MM.1S (cell line): ENCODE results near the gene TOB1.

ENCODE experiments used
- DNase-seq: peaks from one replicate; pipeline ENCODE4 v3.0.0-alpha.2; 2015
- H2AFZ ChIP-seq: fragments of 300-600 bp; sonication (generic); 2 replicates; pipeline ENCODE4 v1.6.0; 2016; ENCODE audit warnings: antibody characterized with exemption, low read length
- H3F3A ChIP-seq: fragments of 300-600 bp; sonication (generic); 2 replicates; pipeline ENCODE4 v1.6.1; 2016; ENCODE audit warnings: mild to moderate bottlenecking, antibody characterized with exemption, low read length, moderate library complexity, mixed read lengths; ENCODE audit not compliant: insufficient read depth
- H3K27ac ChIP-seq: fragments of 300-600 bp; sonication (generic); 2 replicates; pipeline ENCODE4 v1.5.1; 2016; ENCODE audit warnings: mild to moderate bottlenecking, low read length
- H3K27me3 ChIP-seq: fragments of 300-600 bp; sonication (generic); replicated peaks from 2 replicates; pipeline ENCODE4 v1.6.0; 2016; ENCODE audit warnings: low read length; ENCODE audit not compliant: insufficient read depth
- H3K36me3 ChIP-seq: fragments of 300-600 bp; sonication (generic); replicated peaks from 2 replicates; pipeline ENCODE4 v1.6.1; 2016; ENCODE audit warnings: mild to moderate bottlenecking, low read length, mixed read lengths; ENCODE audit not compliant: insufficient read depth
- H3K4me1 ChIP-seq: fragments of 300-600 bp; sonication (generic); 2 replicates; pipeline ENCODE4 v1.6.1; 2016; ENCODE audit warnings: low read length, mixed read lengths
- H3K4me2 ChIP-seq: fragments of 300-600 bp; sonication (generic); 2 replicates; pipeline ENCODE4 v1.6.0; 2016; ENCODE audit warnings: low read depth, low read length
- H3K4me3 ChIP-seq: fragments of 300-600 bp; sonication (generic); 2 replicates; pipeline ENCODE4 v1.5.1; 2016; ENCODE audit warnings: low read length, mixed read lengths
- H3K79me2 ChIP-seq: fragments of 300-600 bp; sonication (generic); 2 replicates; pipeline ENCODE4 v1.6.1; 2016; ENCODE audit warnings: mixed run types, low read length, mixed read lengths
- H3K9ac ChIP-seq: fragments of 300-600 bp; sonication (generic); 2 replicates; pipeline ENCODE4 v1.6.1; 2016; ENCODE audit warnings: low read length, mixed read lengths
- H3K9me2 ChIP-seq: fragments of 300-600 bp; sonication (generic); replicated peaks from 2 replicates; pipeline ENCODE4 v1.6.1; 2016; ENCODE audit warnings: mild to moderate bottlenecking, low read length, mixed read lengths; ENCODE audit not compliant: insufficient read depth
- H3K9me3 ChIP-seq: fragments of 300-600 bp; sonication (generic); replicated peaks from 2 replicates; pipeline ENCODE4 v1.6.1; 2016; ENCODE audit warnings: mild to moderate bottlenecking, low read length, mixed read lengths; ENCODE audit not compliant: insufficient read depth
- H4K20me1 ChIP-seq: fragments of 300-600 bp; sonication (generic); 2 replicates; pipeline ENCODE4 v1.6.1; 2016; ENCODE audit warnings: mild to moderate bottlenecking, low read length, moderate library complexity, mixed read lengths; ENCODE audit not compliant: insufficient read depth
- EZH2 ChIP-seq: fragments of 300-600 bp; sonication (generic); optimal IDR thresholded peaks from 2 replicates; pipeline ENCODE3; 2017; ENCODE audit warnings: low read depth, mild to moderate bottlenecking, antibody characterized with exemption, low read length, mixed read lengths
- EZH2phosphoT487 ChIP-seq: fragments of 300-600 bp; sonication (generic); IDR thresholded peaks from 2 replicates; pipeline ENCODE4 v1.6.1; 2018; ENCODE audit warnings: antibody characterized with exemption, low read length
- TF ChIP-seq, protein P1 (sequence below): fragments of 300-600 bp; sonication (generic); IDR thresholded peaks from 2 replicates; pipeline ENCODE4 v1.5.1; 2016; ENCODE audit warnings: antibody characterized with exemption, low read length, mixed read lengths

TOB1 gene

DNA sequence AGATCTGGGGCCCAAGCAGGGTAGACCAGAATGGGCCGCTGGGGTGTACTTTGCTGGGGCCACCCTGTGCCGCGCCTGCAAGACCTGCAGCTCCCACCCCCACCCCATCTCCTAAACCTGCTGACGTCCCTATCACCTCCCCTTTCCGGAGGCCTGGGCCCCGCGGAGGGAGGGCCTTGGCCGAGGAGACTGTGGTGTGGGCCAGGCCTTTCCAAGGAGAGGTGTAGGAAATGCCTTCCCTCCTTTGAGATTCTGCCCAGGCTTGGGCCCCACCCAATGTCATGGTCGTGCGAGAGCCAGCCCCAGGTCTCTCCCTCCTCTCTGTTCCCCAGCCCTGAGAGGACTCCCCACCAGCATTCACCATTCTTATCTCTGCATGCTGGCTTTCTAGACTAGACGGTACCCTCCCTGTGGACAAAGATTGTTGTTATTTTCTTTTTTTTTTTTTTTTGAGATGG, 34.7 kb downstream of the TOB1 start:
- H3K27ac ChIP-seq: no peak overlapping the region
- H3K36me3 ChIP-seq: no peaks in the 10 kb centered on the region
- H3K9me2 ChIP-seq: no peaks in the 10 kb centered on the region
- peaks cover 34% of the 10 kb centered on the region for H3F3A ChIP-seq
- H3K9ac ChIP-seq: no peak overlapping the region
- H3K79me2 ChIP-seq: no peaks in the 10 kb centered on the region
- H3K9me3 ChIP-seq: no peaks in the 10 kb centered on the region
- peaks cover 43% of the 10 kb centered on the region for H3K4me1 ChIP-seq
- no peaks in the 10 kb centered on the region for H4K20me1 ChIP-seq
- H2AFZ ChIP-seq: no peak overlapping the region
- no peak for DNase-seq
- TF ChIP-seq, protein P1, sequence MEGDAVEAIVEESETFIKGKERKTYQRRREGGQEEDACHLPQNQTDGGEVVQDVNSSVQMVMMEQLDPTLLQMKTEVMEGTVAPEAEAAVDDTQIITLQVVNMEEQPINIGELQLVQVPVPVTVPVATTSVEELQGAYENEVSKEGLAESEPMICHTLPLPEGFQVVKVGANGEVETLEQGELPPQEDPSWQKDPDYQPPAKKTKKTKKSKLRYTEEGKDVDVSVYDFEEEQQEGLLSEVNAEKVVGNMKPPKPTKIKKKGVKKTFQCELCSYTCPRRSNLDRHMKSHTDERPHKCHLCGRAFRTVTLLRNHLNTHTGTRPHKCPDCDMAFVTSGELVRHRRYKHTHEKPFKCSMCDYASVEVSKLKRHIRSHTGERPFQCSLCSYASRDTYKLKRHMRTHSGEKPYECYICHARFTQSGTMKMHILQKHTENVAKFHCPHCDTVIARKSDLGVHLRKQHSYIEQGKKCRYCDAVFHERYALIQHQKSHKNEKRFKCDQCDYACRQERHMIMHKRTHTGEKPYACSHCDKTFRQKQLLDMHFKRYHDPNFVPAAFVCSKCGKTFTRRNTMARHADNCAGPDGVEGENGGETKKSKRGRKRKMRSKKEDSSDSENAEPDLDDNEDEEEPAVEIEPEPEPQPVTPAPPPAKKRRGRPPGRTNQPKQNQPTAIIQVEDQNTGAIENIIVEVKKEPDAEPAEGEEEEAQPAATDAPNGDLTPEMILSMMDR: no peak
- TF ChIP-seq EZH2: no peak
- TF ChIP-seq EZH2phosphoT487: no peak
- no peak overlapping the region for H3K4me2 ChIP-seq
- no peak overlapping the region for H3K4me3 ChIP-seq
- no peaks in the 10 kb centered on the region for H3K27me3 ChIP-seq

DNA sequence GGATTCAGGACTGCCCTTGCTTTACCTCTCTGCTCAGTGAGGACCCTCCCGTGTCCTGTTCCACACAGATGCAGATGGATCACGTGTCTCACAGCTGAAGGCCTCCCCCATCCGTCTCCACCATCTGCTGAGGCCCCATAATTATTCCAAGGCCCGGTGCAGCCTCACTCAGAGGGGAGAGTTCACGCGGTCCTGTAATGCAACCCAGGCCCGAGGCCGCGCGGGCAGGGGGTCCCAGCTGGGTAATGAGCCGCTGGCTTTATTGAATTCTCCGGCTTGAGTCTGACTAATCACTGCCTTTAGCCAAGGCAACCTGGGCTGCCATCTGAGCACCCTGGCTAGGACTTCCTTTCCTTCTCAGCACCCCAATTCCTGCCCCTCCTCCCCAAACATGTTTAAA, 35.2 kb downstream of the TOB1 start:
- Histone ChIP-seq H2AFZ (no peak overlapping the region), H3K27me3 (no peaks in the 10 kb centered on the region), H3K9me2 (no peaks in the 10 kb centered on the region), H3K9ac (no peak overlapping the region), H3K4me3 (no peak overlapping the region), H4K20me1 (no peaks in the 10 kb centered on the region), H3K36me3 (no peaks in the 10 kb centered on the region), H3K9me3 (no peaks in the 10 kb centered on the region), H3K27ac (no peak overlapping the region), H3F3A (peaks cover 34% of the 10 kb centered on the region), H3K79me2 (no peaks in the 10 kb centered on the region), H3K4me2 (no peak overlapping the region), H3K4me1 (peaks cover 43% of the 10 kb centered on the region)
- no peak for DNase-seq
- TF ChIP-seq, protein P1: no peak
- TF ChIP-seq EZH2phosphoT487: no peak
- no peak for TF ChIP-seq EZH2

DNA sequence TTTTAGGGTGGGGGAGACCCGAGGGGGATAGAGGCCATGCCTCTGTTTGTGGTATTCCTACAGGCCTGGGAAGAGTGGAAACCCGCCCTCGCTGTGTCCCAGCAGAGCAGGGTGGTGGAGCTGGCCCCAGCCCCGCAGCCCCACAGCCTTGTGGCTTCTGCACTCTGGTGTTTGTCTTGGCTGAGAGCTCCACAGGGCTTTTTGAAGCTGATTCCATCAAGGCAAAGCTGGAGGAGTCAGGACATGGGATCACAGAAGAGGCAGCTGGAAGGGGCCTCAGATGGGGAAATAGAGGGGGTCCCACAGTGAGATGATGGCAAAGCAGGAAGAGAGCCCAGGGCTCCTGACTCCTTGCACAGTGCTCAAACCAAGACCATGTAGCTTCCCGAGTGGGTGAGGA, 35.8 kb downstream of the TOB1 start:
- TF ChIP-seq EZH2: no peak
- no peak for TF ChIP-seq EZH2phosphoT487
- TF ChIP-seq, protein P1: no peak
- no peak for DNase-seq
- Histone ChIP-seq H3K27ac (peak overlapping the region; percentile 98; the same call in 1 of the 2 replicates), H3K4me2 (no peak overlapping the region), H3K9me2 (no peaks in the 10 kb centered on the region), H2AFZ (no peak overlapping the region), H3K9ac (no peak overlapping the region), H3K4me3 (no peak overlapping the region), H3K4me1 (peaks cover 43% of the 10 kb centered on the region), H3F3A (peaks cover 34% of the 10 kb centered on the region), H3K36me3 (no peaks in the 10 kb centered on the region), H3K27me3 (no peaks in the 10 kb centered on the region), H3K9me3 (no peaks in the 10 kb centered on the region), H4K20me1 (no peaks in the 10 kb centered on the region), H3K79me2 (no peaks in the 10 kb centered on the region)
